Measurements from ENCODE around the gene C9orf72. TPM values are rescaled to one million over a fixed set of nuclear protein-coding genes. Genes with fewer than 3 reads are reported as not detected.

The C9orf72 gene
- total RNA-seq, 1 donor from 2014 or later = 23.2 TPM

DNA sequence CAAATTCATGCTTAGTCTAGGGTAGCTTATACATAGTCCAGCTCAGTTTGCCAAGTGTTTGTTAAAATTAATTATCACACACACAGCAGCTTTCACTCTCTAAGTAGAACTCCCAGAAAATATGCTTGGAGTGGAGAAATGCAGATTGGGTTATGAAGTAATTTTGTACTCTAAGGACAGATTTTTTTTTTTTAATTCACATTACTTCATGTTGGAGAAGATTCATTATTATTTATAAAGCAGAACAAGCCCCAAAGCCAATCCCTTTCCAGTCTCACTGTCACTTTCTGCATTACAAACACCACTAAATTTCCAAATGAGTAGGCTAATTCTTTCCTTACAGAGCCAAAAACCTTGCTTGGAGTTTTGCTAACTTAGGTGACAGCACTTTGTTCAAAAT, 11.7 kb upstream of the C9orf72 start:
- DNase-seq (ENCODE audit: low spot score) = no peak
- intact Hi-C loops (cut with DNase I) = no loop called here
- ATAC-seq = no peak

DNA sequence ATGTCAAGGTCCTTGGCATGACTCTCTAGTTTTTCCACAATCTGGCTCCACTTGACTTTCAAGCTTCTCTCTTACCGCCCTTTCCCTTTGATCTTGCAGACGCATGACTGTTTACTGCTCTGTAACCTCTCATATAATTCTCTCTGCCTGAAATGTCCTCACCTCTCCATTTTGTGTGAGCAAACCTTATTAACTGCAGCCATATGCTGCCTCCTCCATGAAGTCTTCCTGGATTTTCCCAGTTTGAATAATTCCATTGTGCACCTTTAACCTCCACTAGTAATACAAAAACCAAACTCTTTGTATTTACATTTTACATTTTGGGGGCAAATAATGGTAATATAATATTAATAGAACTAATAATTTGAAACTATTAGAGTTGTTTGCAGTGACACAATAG, 9.5 kb upstream of the C9orf72 start:
- no peak for ATAC-seq
- DNase-seq (ENCODE audit: low spot score) = no peak
- intact Hi-C loops (cut with DNase I) = no loop called here

DNA sequence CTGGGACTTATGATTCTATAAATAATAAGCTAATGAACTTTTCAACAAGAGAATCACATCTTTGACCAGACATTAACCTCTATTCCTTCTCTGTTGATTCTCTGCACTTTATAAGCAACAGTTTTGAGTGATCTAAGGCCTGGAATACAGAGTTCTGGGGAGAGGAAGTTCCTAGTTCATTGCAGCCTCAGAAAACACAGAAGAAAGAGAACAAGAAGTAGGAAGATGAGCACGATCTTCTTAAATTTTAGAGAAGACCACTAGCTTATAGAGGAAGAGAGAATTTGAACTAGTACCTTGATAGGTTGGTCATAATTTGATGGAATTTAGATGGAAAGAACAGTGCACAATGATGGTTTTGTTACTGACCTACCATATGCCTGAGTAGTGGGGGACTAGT, 8.5 kb upstream of the C9orf72 start:
- ATAC-seq = no peak
- intact Hi-C loops (cut with DNase I) = no loop called here
- DNase-seq (ENCODE audit: low spot score) = no peak

DNA sequence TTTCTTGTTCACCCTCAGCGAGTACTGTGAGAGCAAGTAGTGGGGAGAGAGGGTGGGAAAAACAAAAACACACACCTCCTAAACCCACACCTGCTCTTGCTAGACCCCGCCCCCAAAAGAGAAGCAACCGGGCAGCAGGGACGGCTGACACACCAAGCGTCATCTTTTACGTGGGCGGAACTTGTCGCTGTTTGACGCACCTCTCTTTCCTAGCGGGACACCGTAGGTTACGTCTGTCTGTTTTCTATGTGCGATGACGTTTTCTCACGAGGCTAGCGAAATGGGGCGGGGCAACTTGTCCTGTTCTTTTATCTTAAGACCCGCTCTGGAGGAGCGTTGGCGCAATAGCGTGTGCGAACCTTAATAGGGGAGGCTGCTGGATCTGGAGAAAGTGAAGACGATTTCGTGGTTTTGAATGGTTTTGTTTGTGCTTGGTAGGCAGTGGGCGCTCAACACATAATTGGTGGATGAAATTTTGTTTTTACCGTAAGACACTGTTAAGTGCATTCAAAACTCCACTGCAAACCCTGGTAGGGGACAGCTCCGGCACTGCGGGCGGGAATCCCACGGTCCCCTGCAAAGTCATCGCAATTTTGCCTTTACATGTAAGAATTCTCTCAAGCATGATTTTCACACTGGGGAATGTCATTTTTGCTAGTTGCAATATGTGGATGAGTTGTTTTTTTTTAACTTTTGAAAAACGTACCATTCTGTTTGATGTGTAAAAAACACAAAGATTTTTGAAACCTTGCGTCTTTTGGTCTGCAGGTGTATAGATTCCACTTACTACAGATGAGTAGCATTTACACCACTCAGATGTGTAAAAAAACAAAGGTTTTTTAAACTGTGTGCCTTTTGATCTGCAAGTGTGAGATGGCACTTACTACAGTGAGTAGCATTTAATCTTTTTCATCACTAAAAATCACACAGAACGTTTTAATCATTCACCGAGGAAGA, 631 bp upstream of the C9orf72 start:
- ATAC-seq (peak; percentile 96), DNase-seq (ENCODE audit: low spot score) (peak; percentile 96)
- intact Hi-C loops (cut with DNase I) = no loop called here

DNA sequence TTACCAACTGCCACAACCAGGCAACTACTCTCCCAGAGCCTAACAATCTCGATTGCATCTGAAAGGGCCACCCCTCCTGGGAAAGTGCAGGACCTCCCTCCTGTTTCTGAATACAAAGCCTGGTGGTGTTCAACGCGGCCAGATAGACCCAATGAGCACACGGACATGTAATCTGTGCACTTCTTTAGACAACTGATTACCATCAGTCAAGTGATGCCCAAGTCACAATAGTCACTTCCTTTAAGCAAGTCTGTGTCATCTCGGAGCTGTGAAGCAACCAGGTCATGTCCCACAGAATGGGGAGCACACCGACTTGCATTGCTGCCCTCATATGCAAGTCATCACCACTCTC, 739 bp downstream of the C9orf72 start:
- DNase-seq (ENCODE audit: low spot score) (no peak), ATAC-seq (peak; percentile 49)
- intact Hi-C loops (cut with DNase I) = no loop called here

DNA sequence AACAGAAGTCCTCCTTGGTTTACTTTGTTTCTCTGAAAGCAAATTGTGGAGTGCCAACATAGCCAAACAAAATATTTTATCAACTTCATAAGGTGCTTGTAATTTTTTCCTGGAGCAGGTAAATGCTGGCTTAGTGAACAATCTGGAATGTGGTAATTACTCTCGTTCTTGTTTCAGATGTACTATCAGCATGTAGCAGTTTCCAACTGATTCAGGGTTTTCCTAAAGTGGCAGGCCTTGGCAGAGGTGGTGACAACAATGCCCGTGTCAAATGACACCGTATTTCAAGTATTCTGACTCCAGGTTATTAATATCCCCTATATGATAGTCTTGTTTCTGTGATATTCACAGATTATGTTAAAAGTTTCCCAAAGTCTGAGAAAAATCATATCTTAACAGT, 1.2 kb downstream of the C9orf72 start:
- intact Hi-C loops (cut with DNase I) = no loop called here
- no peak for DNase-seq (ENCODE audit: low spot score)
- ATAC-seq = no peak

DNA sequence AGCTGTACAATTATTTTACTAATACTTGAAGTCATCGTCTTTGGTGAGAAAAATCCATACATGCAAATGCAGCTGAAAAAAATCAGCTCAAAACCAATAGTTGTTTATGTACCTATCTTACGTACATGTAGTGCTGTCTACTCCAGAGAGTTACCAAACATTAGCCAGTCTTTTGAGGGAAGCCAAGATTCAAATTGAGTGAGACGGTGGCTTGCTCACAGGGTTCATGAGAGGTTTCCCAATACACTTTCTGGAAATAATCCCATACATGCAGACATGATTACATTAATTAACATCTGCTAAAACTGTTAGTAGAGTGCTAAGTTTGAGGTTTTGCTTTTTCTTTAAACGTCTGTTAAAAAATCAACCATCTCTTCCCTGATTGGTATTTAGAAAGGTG, 2.3 kb downstream of the C9orf72 start:
- DNase-seq (ENCODE audit: low spot score) = no peak
- intact Hi-C loops (cut with DNase I) = no loop called here
- no peak for ATAC-seq

DNA sequence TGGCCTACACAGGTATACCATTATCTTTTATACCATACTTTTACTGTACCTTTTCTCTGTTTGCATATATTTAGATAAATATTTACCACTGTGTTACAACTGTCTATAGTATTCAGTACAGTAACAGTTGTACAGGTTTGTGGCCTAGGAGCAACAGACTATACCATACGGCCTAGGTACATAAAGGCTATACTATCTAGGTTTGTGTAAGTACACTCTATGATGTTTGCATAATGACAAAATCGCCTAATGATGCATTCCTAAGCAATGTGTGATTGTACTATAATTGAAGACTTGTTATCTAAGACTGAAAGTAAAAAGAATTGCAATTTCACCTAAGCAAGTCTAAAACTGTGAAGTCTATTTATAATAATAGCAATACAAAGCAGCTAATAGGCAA, 3.9 kb downstream of the C9orf72 start:
- ATAC-seq = no peak
- intact Hi-C loops (cut with DNase I) = no loop called here
- no peak for DNase-seq (ENCODE audit: low spot score)

DNA sequence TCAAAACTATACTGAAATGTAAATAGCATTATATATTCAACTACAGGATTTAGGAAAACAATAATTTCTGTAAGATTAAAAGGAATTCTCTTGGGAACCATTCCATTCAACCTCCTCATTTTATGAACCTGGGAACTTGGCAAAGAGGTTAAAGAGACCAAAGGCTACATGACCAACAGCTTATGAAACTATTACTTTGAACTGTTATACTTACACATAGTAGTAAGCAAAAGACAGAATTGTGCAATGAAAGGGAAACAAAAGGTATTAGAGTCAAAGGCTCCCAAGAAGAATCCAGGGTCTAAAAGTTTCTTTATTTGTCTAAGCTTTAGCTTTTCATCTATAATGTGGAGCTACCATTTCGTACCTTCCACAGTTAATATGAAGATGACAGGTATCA, 7.2 kb downstream of the C9orf72 start:
- intact Hi-C loops (cut with DNase I) = no loop called here
- no peak for DNase-seq (ENCODE audit: low spot score)
- no peak for ATAC-seq

DNA sequence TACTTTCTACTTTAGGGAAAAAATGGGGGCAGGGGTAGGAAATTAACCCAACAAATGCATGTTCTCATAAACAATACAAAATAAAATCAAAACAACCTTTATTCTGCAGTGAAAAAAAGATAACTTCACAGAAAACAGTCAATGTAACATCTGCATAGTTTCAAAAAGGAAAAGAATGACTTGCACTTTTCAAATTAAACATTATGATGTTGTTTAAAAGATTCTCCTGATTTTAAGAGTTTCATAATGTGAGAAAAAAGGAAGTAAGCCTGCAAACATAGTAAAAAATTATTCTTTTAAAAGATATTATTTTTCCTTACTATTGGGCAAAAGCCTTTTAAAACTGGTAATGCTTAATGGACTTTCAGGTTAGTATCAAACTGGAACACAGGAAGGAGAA, 7.6 kb downstream of the C9orf72 start:
- ATAC-seq (no peak), DNase-seq (ENCODE audit: low spot score) (no peak)
- intact Hi-C loops (cut with DNase I) = no loop called here

DNA sequence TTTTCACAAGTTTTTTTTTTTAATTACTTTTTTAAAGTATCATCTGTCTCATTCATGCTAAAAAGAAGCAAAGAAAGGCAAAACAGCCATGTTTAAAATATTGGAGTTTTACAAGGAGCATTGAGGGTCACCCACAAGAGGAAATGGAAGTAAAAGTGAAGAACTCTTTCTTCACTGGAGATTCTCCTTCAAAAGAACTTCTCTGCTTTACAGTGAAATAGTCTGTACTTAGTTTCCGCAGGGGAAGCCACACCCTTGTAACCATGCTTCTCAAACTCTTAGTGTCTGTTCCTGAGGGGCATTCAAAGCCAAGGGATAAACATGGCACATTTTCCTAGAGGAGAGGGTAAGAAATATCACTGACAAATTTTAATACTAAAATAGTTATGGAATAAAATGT, 8.6 kb downstream of the C9orf72 start:
- ATAC-seq (no peak), DNase-seq (ENCODE audit: low spot score) (no peak)
- intact Hi-C loops (cut with DNase I) = no loop called here

DNA sequence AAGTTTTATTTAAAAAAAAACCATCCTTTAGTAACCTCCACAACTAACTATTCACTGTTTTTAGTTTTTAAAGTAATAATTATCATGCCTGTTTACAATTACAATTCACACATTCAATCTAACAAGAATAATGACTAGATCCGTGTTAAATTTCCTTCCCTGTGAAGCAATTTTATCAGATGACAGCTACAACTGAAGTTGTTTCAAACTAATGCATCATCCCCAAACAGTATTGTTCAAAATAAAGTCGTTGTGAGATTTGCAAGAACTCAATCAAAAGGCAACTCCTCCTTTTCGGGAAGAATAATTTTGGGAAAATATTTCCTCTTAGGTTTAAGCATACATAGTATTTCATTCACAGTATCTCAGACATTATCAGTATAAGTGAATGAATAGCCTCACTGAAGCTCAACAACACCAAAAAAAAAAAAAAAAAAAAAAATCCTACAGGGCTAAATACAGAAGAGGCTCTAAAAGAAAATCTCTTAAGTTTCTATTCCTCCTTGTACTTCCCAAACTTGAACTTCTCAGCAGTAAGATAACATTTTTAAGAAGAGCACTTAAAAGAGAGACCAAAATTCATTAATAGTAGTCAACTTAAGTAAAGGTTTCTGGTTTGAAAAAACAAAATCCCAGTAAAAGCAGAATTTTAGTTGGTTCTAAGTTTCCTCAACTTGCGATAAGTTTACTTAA, 9.4 kb downstream of the C9orf72 start:
- DNase-seq (ENCODE audit: low spot score) (no peak), ATAC-seq (no peak)
- intact Hi-C loops (cut with DNase I) = no loop called here

DNA sequence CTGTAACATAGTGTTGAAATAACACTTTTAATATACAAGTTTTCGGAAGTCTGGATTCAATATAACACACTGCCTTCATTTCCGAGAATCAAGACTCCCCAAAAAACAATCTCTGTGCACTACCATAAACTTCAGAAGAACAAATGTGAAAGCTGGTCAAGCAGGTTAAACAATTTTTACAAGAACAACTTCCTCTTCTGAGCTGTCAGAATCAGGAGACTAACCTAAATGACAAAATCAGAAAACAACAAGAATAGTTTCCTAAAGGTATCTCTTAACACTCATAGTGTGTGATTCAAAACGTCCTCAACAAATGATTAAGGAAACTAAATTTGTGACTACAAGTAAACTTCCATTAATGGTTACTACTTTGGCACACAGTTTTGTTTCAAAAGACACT, 11.6 kb downstream of the C9orf72 start:
- ATAC-seq = no peak
- intact Hi-C loops (cut with DNase I) = no loop called here
- no peak for DNase-seq (ENCODE audit: low spot score)

DNA sequence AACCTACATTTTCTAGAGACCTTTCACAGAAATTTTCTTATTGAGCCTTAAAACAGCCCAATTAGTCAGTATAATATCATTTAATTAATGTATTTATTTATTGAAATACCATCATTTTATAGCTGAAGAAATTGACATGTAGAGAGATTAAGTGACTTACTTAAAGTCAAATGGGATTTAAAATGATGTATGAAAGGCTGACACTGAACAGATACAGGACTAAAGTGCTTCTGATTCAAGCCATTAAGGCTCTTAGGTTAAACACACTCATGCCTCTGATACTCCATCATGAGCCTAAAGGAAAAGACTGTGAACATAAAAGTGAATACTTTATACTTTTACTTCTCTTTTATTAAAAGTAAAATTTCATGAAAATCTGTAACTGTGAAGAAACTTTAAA, 12.8 kb downstream of the C9orf72 start:
- DNase-seq (ENCODE audit: low spot score) (no peak), ATAC-seq (no peak)
- intact Hi-C loops (cut with DNase I) = no loop called here

DNA sequence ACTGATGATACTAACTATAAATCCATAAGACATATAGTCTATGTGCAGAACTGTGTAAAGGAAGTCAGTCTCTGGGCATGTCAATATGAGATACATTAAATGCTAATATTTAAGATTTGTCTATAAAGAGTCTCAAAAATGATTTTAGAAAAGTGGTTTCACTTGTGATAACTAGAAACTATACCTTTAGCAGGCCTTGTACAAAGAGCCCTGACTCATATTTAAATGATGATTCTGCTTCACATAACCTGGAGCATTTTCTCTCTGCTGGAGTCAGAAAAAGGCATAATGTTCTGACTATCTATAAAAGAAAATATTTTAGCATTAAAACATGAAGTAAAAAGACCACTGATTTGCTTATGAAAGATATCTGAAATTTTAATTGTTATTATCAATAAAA, 15.0 kb downstream of the C9orf72 start:
- intact Hi-C loops (cut with DNase I) = no loop called here
- DNase-seq (ENCODE audit: low spot score) (no peak), ATAC-seq (no peak)

DNA sequence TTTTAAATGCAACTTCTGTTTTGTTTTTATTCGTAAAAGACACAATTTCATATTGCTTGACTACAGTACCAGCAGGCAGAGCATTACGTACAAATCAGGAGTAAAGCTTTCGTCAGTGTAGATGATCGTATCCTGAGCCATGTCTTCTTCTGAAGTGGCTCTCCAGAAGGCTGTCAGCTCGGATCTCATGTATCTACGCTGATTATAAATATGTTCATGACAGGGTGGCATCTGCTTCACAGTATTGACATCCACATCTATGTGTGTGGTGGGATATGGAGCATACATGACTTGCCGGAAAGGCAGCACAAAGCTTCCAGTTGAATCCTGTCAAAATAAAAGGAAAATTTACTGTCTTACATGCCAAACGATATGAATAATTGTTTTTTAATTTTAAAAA, 16.8 kb downstream of the C9orf72 start:
- DNase-seq (ENCODE audit: low spot score) (no peak), ATAC-seq (no peak)
- intact Hi-C loops (cut with DNase I) = no loop called here

DNA sequence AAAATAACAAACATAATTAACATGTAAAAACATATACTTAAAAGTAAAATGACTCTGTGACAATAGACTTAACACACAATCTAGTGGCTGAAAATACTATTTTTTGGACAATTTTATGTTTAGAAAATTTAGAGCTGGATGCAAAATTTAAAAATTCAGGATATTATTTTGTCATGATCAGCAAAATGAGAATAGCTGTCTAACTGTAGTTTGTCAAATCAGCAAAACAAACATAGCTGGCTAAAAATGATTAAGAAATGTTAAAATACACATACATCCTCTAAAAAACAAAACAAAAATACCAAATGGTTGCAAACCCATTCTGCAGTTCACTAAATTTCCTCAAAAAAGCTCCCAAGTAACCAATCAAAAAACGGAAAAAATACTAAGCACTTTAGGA, 18.6 kb downstream of the C9orf72 start:
- intact Hi-C loops (cut with DNase I) = no loop called here
- ATAC-seq (no peak), DNase-seq (ENCODE audit: low spot score) (no peak)

DNA sequence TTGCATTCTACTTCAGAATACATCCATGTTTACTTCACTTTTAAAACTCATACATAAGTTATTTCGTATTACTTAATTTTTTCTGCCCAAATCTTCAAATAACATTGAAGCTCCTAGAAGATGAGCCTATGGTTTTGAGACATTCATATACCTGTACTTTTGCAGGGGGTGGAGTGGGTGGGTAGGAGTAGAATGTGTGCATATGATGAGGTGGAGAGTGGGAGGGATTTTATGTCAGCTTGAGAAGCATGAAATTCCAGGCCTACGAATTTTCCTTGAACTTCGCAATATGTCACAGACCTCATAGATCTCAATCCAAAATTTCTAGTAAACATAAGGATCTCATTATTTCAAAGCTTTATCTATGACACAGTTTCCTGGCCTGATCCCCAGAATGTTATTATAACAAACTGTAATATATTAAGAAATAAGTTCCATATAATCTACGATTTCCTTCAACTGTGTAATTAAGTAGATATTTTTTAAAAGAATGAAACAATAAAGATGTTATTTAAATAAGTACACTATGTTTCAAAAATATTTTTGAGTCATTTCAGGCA, 24.0 kb downstream of the C9orf72 start:
- no peak for ATAC-seq
- intact Hi-C loops (cut with DNase I) = no loop called here
- no peak for DNase-seq (ENCODE audit: low spot score)

DNA sequence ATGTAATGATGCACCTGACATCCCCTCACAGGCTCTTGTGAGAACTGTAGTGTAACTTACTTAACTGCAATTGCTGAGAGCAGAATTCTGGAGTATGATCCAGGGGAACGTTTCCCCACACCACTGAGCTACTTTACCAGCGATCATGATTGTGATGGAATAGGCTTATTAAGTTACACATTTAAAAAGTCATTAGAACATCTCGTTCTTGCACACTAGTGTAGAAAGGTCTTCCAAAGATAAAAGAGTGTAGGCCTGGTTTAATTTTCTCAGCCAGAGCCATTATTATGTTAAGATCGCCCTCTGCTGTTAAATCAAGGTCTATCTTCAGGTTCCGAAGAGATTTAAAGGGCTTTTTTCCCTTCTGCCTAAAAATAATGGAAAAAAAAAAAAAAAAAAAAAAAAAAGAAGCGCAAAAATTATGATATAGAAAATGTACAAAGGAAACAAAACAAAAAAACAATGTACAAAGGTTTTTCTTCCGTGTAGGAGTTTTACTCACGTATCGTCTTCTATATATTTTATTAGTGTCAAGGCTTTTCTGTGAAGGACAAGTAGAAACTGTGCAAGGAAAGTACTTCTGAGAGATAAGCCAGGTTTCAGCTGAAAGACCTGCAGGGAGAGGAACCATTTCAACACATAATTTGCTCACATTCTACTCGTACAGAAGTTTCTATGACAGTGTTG, 25.1 kb downstream of the C9orf72 start:
- DNase-seq (ENCODE audit: low spot score) (no peak), ATAC-seq (peak; percentile 88)
- intact Hi-C loops (cut with DNase I) = no loop called here

DNA sequence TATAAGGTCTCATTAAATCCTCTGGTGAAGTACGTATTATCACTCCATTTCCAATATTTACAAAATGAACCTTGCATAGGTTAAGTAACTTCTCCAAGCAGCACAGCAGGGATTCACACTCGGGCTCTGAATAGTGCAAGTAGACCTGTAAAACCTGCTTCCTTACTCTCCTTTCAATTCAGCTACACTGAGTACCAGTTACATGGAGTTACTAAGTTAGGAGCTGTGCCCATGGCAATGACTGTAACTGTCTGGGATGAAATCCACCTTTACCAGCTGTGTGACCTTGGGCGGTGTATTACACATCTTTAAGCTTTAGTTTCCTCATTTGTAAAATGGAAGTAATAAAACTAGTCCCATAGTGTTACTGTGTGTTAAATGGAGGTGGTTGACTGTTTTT, 27.8 kb downstream of the C9orf72 start:
- intact Hi-C loops (cut with DNase I) = no loop called here
- DNase-seq (ENCODE audit: low spot score) (no peak), ATAC-seq (no peak)
